ENCODE results near the gene GEMIN2. TPM values are rescaled to one million over a fixed set of nuclear protein-coding genes. Genes with fewer than 3 reads are reported as not detected.

The GEMIN2 gene
- total and polyA plus RNA-seq, 2 donors (not counting 3 experiments of a cell fraction or from before 2014, with no cell fraction given): 14.3 to 19.5 TPM

DNA sequence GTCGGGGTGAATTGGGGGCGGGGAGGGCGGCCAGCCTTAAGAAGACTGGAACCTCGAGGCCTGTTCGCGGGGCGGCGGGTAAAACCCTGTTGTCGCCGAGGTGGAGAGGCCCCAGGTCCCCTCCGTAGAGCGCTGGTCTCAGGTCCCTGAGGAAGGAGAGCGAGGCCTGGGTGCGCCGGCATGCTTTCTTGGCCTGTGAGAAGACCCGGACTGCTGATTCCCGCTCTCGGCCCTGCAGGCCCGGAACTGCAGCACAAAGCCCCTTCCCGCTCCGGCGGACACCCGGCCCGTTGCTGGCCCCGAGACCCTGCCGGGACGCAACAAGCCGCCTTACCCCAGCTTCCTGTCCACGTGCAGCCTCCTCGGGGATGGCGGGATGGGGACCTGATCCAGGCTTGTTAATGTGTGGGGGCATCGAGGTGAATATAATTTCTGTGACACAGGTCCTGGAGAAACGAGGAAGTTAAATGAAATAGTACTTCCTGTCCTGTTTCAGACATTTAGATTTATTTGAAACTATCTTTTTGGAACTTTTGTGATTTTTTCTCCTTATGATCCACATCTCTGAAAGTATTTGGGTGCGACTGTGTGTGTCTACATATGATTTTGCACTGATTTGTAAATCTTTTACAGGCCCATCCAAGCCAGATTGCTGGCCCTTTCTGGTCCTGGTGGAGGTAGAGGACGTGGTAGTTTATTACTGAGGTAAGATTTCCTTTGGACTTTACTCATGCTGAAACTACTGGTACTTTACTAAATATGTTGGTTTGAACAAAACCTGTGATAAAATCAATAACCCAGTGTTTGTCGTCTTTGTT lies 61.5 kb downstream of the GEMIN2 start:
- ChIA-PET POLR2A (interaction anchor here (0.8 kb wide), 1 partner anchor 9 kb away, joined by 3 read pairs; no protein-coding TSS in a partner anchor), CTCF (interaction anchor here (0.7 kb wide), 1 partner anchor 251 kb away, joined by 3 read pairs; no protein-coding TSS in a partner anchor)
- H3K4me1 ChIP-seq (ENCODE audit: control insufficient read depth, extremely low read depth, insufficient read depth, low read length): peaks cover 52% of the 10 kb centered on the region
- H2AFZ ChIP-seq (ENCODE audit: low read depth, low read length): peak overlapping the region; percentile 26
- peak overlapping the region; percentile 98 for H3K4me2 ChIP-seq (ENCODE audit: insufficient read depth, low read length)
- H3K9ac ChIP-seq (replicated peaks; ENCODE audit: extremely low read depth, insufficient read depth, low read length): peak overlapping the region; percentile 98
- peaks cover 44% of the 10 kb centered on the region for H3K79me2 ChIP-seq (ENCODE audit: control insufficient read depth, insufficient read depth, low read length)
- H3K4me3 ChIP-seq (replicated peaks in 1 of 3; ENCODE audit: insufficient read depth in 1 of 3, low read depth in 1 of 3, low read length in 3 of 3): peak overlapping the region; percentile 69 to 92 (median 92)
- no peaks in the 10 kb centered on the region for H3K27me3 ChIP-seq (ENCODE audit: control insufficient read depth in 2 of 2, insufficient read depth in 2 of 2, low read length in 2 of 2)
- dilution Hi-C loops (cut with MboI; ENCODE audit: extremely low pct_ligation_motif_present, low sequenced_read_pairs) (no loop called here), intact Hi-C loops (cut with micrococcal nuclease) (loop anchor here (1.0 to 2.0 kb wide), 2 partner anchors 43 to 92 kb away; no protein-coding TSS in a partner anchor)
- DNase-seq (ENCODE audit: low read depth, low spot score) (no peak), FAIRE-seq (no peak)
- BruUV-seq (replicated peaks): TSS peak; percentile 46
- peaks cover 17 to 34% of the 10 kb centered on the region in 2 experiments for H3K36me3 ChIP-seq (ENCODE audit: control insufficient read depth in 2 of 2, extremely low read depth in 1 of 2, insufficient read depth in 2 of 2, low read length in 2 of 2)
- H3K9me1 ChIP-seq (replicated peaks; ENCODE audit: control insufficient read depth, extremely low read depth, insufficient read depth, low read length): no peaks in the 10 kb centered on the region
- TF ChIP-seq EZH2 (IDR thresholded peaks at IDR 0.05; ENCODE audit: borderline replicate concordance, low read depth, low read length, severe bottlenecking): no peak
- TF ChIP-seq POLR2A (IDR thresholded peaks at IDR 0.05; ENCODE audit: low read depth, low read length): no peak
- TF ChIP-seq, protein P1, sequence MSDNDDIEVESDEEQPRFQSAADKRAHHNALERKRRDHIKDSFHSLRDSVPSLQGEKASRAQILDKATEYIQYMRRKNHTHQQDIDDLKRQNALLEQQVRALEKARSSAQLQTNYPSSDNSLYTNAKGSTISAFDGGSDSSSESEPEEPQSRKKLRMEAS (IDR thresholded peaks at IDR 0.05; ENCODE audit: insufficient read depth, insufficient read length): no peak
- no peak for TF ChIP-seq JUN (IDR thresholded peaks at IDR 0.05; ENCODE audit: borderline replicate concordance, insufficient read depth, insufficient read length, low read depth)
- peak overlapping the region; percentile 87 for H3K27ac ChIP-seq (ENCODE audit: insufficient read depth, low read depth, low read length)
- H4K20me1 ChIP-seq (replicated peaks; ENCODE audit: control insufficient read depth, extremely low read depth, insufficient read depth, low read length): no peaks in the 10 kb centered on the region
- H3K9me3 ChIP-seq (replicated peaks; ENCODE audit: control insufficient read depth, insufficient read depth, low read length): no peaks in the 10 kb centered on the region

All from endothelial cell of umbilical vein (primary cell).